HL-60 (cell line): Measurements from ENCODE around the gene ADCY1.

Source experiments
- DNase-seq, 2 experiments: peaks; one replicate each; pipeline ENCODE4 v3.0.0-alpha.2; 2010 to 2020; ENCODE audit warnings: low read depth in 1 of 2, low spot score in 1 of 2
- H3K27ac ChIP-seq: fragments of 250-450 bp; sonication (Bioruptor Pico); replicated peaks from 2 replicates; pipeline ENCODE4 v1.5.1; 2020; ENCODE audit warnings: mild to moderate bottlenecking, moderate library complexity
- H3K27me3 ChIP-seq: fragments of 250-450 bp; sonication (Bioruptor Pico); 2 replicates; pipeline ENCODE4 v1.5.1; 2021; ENCODE audit warnings: mild to moderate bottlenecking, moderate library complexity; ENCODE audit not compliant: insufficient read depth, poor library complexity, severe bottlenecking
- H3K4me3 ChIP-seq: replicated peaks from 2 replicates; pipeline ENCODE4 v1.5.1; 2011; ENCODE audit warnings: mild to moderate bottlenecking, control low read depth, low read length; ENCODE audit not compliant: insufficient read depth
- GABPA ChIP-seq: IDR thresholded peaks from 2 replicates; pipeline ENCODE4 v1.6.1; 2012; ENCODE audit warnings: low read depth
- POLR2AphosphoS5 ChIP-seq: IDR thresholded peaks from 2 replicates; pipeline ENCODE4 v1.6.1; 2012; ENCODE audit warnings: low read depth
- SPI1 ChIP-seq: IDR thresholded peaks from 2 replicates; pipeline ENCODE4 v1.6.1; 2012; ENCODE audit warnings: low read depth, mild to moderate bottlenecking, borderline replicate concordance
- TF ChIP-seq, protein P1 (sequence below): IDR thresholded peaks from one replicate; pipeline ENCODE4 v1.5.1; 2011; ENCODE audit warnings: low read length, control low read depth, inconsistent platforms; ENCODE audit not compliant: insufficient read depth
- TF ChIP-seq, protein P2 (sequence below): IDR thresholded peaks from 2 replicates; pipeline ENCODE4 v1.6.1; 2012; ENCODE audit warnings: low read depth; ENCODE audit not compliant: insufficient replicate concordance

The ADCY1 gene

DNA sequence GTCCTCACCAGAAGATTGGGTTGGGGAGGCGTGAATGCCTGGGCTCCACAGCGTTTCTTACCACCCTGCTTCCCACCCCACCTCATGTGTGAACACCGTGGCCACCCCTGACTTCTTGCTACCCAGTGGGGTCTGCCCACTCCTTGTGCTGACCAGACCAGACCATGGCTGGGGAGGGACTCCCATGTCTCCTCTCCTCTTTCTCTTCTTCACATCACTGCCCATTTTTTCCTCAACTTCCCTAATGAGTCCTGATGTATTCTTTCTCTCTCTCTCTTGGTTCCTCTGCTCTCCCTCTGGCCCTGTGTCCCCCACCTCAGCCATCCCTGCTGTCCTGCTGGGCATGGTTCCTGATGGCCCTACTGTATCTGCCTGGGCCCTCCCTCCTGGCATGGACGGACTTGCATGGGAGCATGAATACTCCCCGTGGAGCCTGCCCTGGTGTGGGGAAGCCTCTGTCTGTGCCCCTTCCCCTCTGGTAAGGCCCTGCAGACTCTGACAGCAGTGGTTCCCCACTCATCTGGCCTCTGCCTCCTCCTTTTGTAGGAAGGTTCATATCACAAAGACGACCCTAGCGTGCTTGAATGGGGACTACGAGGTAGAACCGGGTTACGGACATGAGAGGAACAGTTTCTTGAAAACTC lies 85.5 kb downstream of the ADCY1 start:
- no peak for DNase-seq
- TF ChIP-seq POLR2AphosphoS5 (no peak), SPI1 (no peak), GABPA (no peak)
- TF ChIP-seq, protein P1, sequence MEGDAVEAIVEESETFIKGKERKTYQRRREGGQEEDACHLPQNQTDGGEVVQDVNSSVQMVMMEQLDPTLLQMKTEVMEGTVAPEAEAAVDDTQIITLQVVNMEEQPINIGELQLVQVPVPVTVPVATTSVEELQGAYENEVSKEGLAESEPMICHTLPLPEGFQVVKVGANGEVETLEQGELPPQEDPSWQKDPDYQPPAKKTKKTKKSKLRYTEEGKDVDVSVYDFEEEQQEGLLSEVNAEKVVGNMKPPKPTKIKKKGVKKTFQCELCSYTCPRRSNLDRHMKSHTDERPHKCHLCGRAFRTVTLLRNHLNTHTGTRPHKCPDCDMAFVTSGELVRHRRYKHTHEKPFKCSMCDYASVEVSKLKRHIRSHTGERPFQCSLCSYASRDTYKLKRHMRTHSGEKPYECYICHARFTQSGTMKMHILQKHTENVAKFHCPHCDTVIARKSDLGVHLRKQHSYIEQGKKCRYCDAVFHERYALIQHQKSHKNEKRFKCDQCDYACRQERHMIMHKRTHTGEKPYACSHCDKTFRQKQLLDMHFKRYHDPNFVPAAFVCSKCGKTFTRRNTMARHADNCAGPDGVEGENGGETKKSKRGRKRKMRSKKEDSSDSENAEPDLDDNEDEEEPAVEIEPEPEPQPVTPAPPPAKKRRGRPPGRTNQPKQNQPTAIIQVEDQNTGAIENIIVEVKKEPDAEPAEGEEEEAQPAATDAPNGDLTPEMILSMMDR, result no peak
- no peak overlapping the region for H3K27ac ChIP-seq
- H3K4me3 ChIP-seq, result no peak overlapping the region
- H3K27me3 ChIP-seq, result no peaks in the 10 kb centered on the region

DNA sequence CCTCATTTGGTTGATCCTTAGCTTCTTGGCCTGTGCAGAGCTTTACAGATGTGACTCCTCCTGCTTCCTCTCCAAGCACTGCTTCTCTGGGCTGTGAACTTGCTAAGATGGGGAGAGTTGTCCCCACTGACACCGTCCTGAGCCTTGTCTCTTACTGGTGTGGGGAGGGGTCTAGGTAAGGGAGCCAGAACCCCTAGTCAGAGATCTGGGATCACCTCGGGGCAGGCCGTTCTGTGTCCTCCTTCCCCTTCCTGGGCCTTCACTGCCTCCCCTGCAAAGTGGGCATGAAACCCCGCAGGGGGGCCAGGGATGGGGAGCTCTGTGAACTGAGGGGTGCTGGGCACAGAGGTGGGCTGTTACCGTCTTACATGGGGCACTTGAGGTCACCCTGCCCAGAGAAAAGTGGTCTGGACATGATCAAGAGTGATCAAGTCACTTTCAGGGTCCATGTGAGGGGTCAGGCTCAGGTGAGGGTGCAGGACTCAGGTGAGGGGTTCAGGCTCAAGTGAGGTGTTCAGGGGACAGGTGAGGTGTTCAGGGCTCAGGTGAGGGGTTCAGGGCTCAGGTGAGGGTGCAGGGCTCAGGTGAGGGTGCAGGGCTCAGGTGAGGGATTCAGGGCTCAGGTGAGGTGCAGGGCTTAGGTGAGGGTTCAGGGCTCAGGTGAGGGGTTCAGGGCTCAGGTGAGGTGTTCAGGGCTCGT lies 86.2 kb downstream of the ADCY1 start:
- H3K27ac ChIP-seq, result no peak overlapping the region
- DNase-seq, result no peak
- H3K27me3 ChIP-seq, result no peaks in the 10 kb centered on the region
- no peak overlapping the region for H3K4me3 ChIP-seq
- TF ChIP-seq GABPA (no peak), SPI1 (no peak), POLR2AphosphoS5 (no peak)
- TF ChIP-seq, protein P2, sequence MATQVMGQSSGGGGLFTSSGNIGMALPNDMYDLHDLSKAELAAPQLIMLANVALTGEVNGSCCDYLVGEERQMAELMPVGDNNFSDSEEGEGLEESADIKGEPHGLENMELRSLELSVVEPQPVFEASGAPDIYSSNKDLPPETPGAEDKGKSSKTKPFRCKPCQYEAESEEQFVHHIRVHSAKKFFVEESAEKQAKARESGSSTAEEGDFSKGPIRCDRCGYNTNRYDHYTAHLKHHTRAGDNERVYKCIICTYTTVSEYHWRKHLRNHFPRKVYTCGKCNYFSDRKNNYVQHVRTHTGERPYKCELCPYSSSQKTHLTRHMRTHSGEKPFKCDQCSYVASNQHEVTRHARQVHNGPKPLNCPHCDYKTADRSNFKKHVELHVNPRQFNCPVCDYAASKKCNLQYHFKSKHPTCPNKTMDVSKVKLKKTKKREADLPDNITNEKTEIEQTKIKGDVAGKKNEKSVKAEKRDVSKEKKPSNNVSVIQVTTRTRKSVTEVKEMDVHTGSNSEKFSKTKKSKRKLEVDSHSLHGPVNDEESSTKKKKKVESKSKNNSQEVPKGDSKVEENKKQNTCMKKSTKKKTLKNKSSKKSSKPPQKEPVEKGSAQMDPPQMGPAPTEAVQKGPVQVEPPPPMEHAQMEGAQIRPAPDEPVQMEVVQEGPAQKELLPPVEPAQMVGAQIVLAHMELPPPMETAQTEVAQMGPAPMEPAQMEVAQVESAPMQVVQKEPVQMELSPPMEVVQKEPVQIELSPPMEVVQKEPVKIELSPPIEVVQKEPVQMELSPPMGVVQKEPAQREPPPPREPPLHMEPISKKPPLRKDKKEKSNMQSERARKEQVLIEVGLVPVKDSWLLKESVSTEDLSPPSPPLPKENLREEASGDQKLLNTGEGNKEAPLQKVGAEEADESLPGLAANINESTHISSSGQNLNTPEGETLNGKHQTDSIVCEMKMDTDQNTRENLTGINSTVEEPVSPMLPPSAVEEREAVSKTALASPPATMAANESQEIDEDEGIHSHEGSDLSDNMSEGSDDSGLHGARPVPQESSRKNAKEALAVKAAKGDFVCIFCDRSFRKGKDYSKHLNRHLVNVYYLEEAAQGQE, result no peak
- TF ChIP-seq, protein P1, result no peak

DNA sequence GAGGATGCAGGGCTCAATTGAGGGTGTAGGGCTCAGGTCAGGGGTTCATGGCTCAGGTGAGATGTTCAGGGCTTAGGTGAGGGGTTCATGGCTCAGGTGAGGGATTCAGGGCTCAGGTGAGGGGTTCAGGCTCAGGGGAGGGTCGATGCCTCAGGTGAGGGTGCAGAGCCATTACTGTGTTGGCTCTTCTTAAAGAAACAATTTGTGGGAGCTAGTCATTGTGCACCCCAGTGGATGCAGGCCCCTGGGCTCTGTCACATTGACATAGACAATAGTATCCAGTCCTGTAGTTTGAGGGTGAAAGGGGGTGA lies 86.7 kb downstream of the ADCY1 start:
- no peak for TF ChIP-seq POLR2AphosphoS5
- no peak for TF ChIP-seq GABPA
- TF ChIP-seq SPI1, result no peak
- TF ChIP-seq, protein P2, result no peak
- TF ChIP-seq, protein P1, result no peak
- DNase-seq, result no peak
- Histone ChIP-seq H3K4me3 (no peak overlapping the region), H3K27ac (no peak overlapping the region), H3K27me3 (no peaks in the 10 kb centered on the region)
